HG03457 (cell line): ENCODE data around the gene UBE2S.
A peak's percentile ranks its signal among the peaks of the same experiment; 100 is the strongest.
"Not testable (repeated sequence)": the region's sequence is repeated elsewhere in the genome, so short reads cannot be mapped to it uniquely, and the experiment has no call there.

Source experiments
- ATAC-seq: cut with Tn5 transposase; IDR thresholded peaks from one replicate; pipeline ENCODE4 v1.9.1; 2021; ENCODE audit warnings: moderate number of reproducible peaks; ENCODE audit not compliant: unreplicated experiment

UBE2S gene

DNA sequence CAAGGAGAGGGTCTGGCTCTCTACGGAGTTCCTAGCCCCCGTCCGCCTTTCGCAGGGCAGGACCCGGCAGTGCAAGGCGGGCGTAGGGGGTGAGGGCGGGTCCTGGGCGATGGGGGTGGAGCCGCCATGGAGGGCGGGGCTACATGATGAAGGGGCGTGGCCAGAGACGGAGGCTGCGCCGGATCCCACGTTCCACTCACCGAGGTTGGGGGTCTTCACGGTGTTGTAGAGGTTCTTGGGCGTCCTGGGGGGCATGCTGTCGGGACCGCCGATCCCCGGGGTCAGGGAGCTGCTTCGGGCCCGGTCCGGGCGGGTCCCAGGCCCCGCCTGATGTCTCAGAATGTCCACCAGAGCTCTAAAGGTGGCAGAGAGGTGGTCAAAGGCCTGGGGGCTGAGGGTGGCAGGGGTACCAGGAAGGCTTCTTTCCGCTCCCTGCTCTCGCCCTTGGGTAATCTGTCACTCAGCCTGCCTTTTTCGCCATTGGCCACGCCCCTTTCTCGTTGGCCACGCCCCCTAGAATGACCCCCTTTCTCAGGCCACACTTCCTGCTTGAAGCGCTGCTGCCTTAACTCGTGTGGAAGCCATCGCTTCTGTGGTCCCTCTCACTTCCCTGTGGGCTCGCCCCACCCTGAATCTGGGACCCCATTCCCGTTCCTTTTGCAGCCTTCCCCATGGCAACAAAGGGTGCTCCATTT, 33.0 kb upstream of the UBE2S start:
- no peak for ATAC-seq

DNA sequence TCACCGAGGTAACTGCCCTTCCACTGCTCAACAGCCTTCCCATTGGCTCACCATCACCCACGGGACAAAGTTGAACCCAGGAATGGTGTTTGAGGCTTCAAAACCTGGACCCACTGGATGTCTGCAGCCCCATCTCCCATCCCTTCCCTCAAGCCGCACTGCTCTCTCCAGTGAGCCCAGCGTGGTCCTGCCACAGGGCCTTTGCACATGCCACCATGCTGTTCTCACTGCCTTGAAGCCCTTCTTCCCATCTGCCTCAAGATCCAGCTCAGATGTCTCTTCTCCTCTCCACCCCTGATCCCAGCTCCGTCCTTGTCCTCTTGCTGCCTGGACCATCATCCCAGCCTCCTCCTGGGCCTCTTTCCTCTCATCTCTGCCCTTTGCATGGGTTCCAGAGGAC, 31.5 kb upstream of the UBE2S start:
- ATAC-seq = no peak

DNA sequence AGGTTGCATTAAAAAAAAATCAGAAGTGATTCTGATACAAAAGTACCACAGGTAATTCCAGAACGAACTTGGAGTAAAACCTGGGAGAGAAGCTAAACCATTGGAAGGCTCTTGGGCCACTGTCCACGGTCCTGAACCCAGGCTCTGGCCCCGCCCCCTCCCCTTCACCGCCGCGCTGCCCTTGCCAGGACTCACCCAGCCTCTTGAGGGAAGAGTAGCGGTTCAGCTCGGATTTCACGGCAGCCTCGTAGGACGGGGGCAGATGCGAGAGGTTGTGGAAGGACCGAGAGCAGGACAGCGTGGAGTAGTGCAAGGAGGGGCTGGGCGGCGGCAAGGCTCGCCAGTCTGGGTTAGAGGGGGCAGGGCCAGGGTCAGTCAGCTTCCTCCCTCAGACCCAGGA, 29.8 kb upstream of the UBE2S start:
- no peak for ATAC-seq

DNA sequence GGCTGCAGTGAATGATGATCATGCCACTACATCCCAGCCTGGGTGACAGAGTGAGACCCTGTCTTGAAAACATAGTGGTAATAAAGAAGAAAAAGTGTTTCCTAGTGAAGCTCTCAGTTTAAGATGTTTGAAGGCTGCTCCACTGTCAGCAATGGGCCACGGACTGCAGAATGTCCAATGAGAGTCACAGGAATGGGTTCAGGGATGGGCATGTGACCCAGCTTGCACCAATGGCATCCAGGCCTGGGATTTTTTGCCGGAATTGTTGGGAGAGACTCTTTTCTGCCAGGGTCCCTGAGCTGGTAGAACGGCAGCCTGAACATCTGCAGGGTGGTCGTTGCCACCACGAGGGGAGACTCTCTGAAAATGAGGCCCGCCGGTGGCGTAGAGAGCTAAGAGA, 29.3 kb upstream of the UBE2S start:
- no peak for ATAC-seq

DNA sequence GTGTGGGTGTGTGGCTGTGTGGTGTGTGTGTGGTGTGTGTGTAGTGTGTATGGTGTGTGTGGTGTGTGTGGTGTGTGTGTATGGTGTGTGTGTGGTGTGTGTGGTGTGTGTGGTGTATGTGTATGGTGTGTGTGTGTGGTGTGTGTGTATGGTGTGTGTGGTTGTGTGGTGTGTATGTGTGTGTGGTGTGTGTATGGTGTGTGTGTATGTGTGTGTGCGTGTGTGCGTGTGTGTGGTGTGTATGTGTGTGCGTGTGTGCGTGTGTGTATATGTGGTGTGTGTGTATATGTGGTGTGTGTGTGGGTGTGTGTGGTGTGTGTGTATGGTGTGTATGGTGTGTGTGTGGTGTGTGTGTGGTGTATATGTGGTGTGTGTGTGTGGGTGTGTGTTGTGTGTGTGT, 27.4 kb upstream of the UBE2S start:
- ATAC-seq = no peak

DNA sequence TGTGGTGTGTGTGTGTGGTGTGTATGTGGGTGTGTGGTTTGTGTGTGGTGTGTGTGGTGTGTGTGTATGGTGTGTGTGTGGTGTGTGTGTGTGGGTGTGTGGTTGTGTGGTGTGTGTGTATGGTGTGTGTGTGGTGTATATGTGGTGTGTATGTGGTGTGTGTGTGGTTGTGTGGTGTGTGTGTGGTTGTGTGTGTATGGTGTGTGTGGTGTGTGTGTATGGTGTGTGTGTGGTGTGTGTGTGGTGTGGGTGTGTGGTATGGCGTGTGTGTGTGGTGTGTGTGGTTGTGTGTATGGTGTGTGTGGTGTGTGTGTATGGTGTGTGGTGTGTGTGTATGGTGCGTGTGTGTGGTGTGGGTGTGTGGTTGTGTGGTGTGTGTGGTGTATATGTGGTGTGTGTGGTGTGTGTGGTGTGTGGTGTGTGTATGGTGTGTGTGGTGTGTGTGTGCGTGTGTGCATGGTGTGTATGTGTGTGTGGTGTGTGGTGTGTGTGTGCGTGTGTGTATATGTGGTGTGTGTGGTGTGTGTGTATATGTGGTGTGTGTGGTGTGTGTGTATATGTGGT, 26.9 kb upstream of the UBE2S start:
- no peak for ATAC-seq

DNA sequence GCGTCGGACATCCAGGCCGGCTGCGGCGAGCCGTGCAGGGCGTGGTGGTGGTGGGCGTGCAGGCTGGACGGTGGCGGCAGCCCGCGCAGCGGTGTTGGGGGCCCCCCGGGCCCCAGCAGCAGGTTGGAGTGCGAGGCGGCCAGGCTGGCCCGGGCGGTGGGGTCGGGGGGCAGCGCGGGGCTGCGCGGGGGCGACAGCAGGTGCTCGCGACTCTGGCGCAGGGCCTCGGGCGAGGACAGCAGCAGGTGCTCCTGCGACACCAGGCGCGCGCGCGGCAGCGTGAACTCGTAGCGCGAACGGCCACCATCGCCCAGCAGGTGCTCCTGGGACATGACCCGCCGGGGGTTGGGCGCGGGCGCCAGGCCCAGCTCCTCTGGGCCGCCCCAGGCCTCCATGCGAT, 25.7 kb upstream of the UBE2S start:
- ATAC-seq = no peak

DNA sequence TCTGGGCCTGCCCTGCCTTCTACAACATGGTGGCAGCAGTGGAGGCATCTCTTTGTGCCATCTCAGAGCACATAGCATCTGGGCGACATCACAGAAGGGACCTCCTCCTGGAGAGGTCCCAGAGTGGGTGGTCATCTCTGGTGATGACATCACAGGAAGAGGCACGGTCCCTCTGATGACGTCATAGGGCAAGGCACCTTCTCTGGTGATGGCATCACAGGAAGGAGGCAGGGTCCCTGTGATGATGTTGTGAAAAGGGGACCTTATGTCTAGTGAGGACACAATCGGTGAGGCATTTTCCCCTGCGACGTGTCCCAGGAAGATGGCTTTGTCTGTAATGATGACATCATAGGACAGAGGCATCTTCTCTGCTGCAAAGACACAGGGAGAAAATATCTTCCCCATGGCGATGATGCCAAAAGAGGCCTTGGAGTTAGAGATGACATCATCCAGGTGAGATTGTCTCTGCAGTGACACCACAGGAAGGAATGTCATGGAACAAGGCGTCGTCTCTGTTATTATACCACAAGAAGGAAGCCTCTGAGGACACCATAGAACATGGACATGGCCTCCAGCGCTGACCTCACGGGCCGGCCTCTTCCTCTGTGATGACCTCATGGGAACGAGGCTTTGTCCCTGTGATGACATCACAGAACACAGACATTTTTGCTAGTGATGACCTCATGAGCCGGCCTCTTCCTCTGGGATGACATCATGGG, 24.8 kb upstream of the UBE2S start:
- ATAC-seq = no peak

DNA sequence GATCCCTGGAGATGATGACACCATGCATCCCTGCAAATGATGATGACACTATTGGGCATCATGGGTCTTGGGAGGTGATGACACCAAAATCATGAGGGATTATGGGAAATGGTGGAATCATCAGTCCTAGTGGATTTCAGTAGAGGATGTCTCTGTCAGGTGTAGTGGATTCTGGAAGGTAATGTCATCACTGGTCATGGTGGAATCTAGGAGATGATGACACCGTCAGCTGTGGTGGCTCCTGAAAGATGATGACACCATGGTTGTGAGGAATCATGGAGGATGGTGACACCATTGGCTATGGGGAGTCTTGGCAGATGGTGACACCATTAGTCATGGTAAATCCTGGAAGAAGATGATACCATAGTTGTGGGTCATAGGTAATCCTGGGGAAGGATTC, 23.6 kb upstream of the UBE2S start:
- no peak for ATAC-seq

DNA sequence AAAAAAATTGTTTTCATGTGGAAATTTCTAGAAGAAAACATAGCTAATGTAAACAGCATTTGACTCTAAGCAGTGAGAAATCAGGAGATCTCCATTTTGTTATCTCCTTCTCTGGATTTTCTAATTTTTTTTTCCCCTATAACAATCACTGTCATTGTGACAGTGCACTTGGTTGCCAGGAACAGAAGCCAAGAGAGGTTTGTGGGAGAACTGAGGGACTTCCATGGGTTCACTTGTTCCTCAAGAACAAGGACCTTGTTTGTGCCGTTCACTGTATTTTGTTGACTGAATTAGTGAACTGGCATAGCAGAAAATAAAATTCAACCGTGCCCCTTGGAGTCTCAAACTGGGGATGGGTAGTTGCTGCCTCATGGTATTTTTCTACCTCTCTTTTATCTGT, 18.5 kb upstream of the UBE2S start:
- no peak for ATAC-seq

DNA sequence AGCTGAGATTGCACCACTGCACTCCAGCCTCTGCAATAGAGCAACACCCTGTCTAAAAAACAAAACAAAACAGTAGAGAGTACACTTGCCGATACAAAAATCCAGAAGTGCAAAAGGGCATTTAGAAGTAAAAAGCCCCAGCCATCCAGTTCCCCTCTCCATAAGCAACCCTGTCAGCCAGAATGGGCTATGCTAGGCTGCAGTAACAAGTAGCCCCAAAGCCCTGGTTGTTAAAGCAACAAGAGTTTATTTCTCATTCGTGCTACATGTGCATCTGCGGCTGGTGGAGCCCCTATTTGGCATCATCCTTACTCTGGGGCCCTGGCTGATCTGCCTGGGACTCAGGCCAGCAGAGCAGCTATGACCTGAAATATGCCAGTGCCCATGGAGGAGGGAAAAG, 16.9 kb upstream of the UBE2S start:
- no peak for ATAC-seq

DNA sequence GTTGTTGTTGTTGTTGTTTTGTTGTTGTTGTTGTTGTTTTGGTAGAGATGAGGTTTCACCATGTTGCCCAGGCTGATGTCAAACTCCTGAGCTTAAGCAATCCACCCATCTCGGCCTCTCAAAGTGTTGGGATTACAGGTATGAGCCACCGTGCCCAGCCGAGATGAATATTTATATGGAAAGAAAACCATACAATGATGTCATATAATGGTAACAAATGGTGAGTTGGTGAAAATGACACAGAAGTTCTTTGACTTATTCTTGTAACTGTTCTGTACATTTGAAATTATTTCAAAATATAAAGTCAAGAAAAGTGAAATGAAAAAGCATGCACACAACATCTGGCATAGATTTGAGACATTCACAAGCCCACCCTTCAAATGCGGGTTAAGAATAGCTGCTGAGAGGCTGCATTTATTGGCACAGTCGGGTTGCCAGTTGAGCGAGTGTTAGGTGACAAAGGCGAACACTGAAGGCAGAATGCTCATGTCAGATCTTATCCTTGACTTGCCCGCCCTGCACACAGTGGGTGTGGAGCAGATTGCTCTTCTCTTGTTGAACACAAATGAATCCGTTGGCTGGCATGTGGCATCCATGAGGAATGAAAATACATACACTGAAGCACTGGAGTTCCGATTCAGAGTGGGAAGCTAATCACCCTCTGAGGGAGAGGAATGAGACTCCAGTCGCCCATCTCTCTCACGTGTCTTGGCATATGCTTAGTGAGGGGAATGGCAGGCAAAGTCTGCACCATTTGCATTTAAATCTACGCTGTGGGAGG, 15.8 kb upstream of the UBE2S start:
- ATAC-seq = no peak

DNA sequence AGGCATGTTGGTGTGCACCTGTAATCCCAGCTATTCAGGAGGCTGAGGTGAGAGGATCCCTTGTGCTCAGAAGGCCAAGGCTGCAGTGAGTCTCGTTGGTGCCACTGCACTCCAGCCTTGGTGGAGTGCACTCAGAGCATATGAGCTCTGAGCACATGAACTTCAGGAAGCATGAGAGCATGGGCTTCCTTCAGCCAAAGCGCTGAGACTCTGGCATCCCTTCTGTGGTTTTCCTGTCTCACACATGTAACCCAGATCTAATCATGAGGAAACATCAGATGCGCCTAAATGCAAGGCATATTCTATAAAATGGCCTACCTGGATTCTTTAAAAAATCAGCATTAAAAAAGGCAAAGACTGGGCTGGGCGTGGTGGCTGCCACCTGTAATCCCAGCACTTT, 13.7 kb upstream of the UBE2S start:
- not testable (repeated sequence) for ATAC-seq

DNA sequence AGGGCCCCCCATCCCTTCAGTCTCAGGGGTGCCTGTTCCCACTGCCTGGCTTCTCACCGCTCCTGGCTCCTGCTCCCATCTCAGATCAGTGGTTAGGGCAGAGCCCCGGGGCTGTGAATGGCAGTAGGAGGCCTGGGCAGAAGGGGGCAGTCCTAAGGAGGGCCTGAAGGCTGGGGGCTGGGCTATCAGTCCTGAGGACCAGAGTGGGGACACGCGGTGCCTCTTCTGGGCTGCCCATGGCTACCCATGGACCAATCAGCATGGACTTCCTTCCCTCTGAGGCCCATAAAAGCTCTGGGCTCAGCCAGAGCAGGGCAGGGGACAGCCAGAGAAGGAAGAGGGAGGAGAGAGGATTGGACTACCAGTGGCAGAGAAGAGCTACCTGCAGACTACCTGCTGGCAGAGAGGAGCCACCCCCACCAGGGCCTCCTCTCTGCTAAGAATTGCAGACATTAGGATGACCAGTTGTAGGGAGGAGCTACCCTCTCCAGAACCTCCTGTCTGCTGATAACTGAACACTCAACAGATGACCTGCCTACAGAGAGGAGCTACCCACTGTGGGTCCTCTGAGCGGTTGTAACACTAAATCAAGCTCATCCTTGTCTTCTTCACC, 12.1 kb upstream of the UBE2S start:
- no peak for ATAC-seq

DNA sequence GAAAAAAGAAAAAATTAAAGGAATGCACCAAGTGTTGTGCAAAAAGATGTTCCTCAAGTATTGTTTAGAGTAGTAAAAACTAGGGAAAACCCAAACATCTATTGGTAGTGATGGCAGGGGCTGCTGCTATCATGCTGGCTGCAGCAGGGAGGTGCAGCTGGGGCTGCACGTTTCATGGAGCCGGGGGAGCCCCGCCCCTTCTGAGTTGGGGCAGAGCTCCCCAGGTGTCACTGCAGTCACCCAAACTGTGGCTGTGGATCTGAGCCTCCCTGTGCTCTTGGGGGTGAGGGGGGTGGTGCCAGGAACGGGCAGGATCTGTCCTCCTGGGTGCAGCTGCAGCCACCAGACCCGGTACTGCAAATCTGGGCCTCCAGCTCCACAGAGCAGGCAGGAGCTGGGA, 11.5 kb upstream of the UBE2S start:
- no peak for ATAC-seq

DNA sequence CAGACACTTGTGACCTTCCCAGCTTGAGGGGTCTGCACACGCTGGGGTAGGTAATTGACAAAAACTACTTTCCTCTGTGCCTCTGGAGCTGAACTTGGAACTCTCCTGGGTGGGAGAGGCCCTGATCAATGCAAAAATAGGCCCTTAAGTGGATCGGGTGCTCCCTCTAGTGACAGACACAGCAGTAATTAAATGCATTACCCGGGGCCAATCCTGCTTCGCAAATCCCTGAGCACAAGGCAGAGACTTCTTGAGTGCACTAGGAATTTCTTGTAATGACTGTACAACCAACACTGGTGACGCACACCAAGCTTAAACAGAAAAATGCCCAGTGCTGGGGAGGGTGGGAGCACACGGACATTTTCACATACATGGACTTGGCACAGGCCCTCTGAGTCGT, 10.6 kb upstream of the UBE2S start:
- no peak for ATAC-seq

DNA sequence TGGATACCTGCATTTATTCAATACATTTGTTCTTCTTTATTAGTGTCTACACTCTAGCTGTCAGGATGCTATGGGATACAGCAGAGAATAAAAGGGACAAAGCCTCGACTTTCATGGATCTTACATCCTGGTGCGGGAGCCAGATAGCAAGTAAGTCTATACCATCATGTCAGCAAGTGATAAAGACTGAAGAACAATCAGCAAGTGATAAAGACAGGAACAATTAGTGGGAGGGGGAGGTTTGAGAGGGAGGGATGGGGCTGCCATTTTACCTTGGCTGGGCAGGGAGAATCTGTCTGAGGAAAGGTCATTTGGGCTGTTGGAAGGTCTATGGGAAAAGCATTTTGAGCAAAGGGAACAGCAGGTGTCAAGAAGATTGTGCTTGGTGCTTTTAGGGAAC, 2.6 kb upstream of the UBE2S start:
- no peak for ATAC-seq

DNA sequence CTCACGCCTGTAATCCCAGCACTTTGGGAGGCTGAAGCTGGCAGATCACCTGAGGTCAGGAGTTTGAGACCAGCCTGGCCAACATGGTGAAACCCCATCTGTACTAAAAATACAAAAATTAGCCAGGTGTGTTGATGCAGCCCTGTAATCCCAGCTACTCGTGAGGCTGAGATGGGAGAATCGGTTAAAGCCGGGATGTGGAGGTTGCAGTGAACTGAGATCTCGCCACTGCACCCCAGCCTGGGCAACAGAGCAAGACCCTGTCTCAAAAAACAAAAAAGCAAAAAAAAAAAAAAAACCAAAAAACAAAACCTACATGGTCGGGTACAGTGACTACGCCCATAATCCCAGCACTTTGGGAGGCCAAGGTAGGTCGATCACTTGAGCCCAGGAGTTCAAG, 1.6 kb upstream of the UBE2S start:
- not testable (repeated sequence) for ATAC-seq

DNA sequence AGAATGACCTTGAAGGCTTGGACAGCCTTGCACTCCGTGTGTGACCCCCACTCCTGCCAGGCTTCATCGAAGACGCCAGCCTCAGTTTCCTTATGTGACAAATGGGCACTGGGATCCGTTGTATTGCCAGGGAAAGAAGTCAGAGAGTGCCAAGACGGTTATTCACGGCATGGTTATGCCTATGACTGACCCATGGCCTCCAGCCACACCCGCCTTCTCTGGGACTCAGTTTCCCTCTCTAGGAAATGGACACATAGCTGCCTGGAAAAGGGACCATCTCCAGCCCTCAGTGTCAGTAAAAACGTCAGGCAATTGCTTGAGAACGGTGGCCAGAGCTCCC, 915 bp upstream of the UBE2S start:
- ATAC-seq = no peak

DNA sequence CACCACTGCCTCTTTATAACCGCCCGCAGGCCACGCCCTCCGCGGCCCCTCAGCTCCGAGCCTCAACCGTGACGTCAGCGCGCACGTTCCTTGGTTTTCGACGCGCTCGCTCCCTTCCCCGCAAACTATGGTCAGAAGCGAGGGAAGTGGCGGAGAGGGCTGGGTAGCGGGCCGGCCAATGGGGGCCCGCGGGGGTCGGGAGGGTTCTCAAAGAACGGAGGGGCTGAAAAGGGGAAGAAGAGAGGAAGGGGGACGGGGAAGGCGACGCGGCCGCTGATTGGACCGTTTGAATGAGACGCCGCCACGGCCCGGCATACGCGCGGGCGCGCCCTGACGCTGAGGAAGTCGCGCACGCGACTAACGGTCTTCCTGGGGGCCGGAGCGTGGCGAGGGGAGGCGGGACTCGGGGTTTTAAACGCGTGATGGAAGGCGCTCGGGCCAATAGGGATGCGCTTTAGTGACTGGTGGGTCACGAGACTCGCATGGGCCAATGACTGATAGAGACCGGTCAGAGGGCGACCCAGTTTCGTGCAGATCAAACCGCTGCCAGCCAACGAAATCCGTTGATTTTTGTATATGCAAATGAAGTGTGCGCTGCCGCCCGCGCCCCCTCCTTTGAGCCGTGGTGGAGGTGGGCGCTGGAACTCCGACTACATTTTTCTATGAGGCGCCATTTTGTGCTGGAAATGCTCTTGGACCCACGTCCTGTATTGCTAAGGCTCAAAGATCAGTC, 378 bp upstream of the UBE2S start:
- ATAC-seq = peak; percentile 76
